GM21423 (cell line): Measurements from ENCODE around the gene MFSD6.
"Not testable (repeated sequence)": the region's sequence is repeated elsewhere in the genome, so short reads cannot be mapped to it uniquely, and the experiment has no call there.

Experiments used
- ATAC-seq: cut with Tn5 transposase; IDR thresholded peaks from one replicate; pipeline ENCODE4 v1.9.1; 2021; ENCODE audit warnings: mild to moderate bottlenecking, moderate library complexity; ENCODE audit not compliant: unreplicated experiment

MFSD6 gene

GRCh38 chr2:190407662-190408537 is at the start of gene MFSD6:
MFSD6 (plus strand) TSS chr2:190408355; CDS start chr2:190436030, 27,675 bp downstream.
- peak; percentile 56 for ATAC-seq

DNA sequence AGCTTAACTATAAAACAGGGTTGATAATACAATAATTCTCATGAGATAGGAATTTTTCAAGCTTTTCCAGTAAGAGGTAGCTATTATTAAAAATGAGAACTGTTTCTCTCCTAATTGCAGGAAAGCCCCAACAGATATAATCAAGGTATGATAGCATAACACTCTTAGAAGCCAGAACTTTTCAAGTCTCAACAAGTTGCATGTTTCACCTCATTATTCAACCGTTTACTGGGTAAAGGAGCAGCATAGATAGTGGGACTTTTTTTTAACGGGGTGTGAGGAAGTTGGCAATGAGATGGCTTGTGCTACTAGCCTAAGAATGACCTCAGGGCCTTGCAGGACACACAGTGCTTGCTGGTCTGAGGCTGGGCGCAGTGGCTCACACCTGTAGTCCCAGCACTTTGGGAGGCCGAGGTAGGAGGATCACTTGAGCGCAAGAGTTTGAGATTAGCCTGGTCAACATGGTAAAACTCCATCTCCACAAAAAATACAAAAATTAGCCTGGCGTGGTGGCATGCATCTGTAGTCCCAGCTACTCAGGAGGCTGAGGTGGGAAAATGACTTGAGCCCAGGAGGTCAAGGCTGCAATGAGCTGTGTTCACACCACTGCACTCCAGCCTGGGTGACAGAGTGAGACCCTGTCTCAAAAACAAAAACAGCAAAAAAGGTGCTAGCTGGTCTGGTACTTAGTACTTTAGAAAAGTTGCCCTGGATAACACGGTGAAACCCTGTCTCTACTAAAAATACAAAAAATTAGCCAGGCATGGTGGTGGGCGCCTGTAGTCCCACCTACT is 49.3 kb upstream of the MFSD6 start:
- not testable (repeated sequence) for ATAC-seq

GRCh38 chr2:190360561-190360960 is 47.6 kb upstream of the MFSD6 start:
- ATAC-seq: no peak

DNA sequence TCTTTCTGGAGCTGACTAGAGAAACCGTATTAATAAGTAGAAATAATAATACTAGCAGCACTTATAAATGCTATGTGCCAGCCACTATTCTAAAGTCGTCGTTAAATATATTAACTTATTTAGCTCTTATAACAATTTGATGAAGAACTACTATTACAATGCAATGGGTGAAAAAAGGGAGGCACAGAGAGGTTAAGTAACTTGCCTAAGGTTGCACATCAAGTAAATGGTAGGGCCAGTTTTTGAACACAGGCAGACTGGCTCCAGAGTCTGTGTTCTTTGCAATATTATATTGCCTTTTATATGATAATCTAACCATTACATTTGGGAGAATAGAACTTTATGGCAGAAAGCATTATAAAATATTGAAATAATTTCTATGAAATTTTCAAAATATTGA is 47.2 kb upstream of the MFSD6 start:
- no peak for ATAC-seq

- no peak for ATAC-seq
These were observed 46.6 kb upstream of the MFSD6 start for GRCh38 chr2:190361572-190361971.

DNA sequence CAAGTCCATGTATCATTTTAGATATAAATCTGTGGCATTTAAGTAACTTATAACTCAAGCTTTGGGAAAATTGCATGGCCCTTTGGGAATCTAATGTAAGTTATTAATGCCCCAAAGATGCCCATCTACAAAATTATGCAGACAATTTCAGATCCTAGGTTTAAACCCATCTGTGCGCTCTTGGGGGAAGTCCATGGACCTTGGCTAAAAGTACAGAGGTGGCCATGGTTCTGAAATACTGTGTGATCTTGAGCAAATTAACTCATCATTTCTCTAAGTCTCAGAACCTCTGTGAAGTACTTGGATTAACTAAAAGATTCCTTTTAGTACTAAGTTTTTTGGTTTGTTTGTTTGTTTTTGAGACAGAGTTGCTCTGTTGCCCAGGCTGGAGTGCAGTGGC is 45.3 kb upstream of the MFSD6 start:
- no peak for ATAC-seq

- no peak for ATAC-seq
These were observed 42.5 kb upstream of the MFSD6 start for GRCh38 chr2:190365499-190366204.

DNA sequence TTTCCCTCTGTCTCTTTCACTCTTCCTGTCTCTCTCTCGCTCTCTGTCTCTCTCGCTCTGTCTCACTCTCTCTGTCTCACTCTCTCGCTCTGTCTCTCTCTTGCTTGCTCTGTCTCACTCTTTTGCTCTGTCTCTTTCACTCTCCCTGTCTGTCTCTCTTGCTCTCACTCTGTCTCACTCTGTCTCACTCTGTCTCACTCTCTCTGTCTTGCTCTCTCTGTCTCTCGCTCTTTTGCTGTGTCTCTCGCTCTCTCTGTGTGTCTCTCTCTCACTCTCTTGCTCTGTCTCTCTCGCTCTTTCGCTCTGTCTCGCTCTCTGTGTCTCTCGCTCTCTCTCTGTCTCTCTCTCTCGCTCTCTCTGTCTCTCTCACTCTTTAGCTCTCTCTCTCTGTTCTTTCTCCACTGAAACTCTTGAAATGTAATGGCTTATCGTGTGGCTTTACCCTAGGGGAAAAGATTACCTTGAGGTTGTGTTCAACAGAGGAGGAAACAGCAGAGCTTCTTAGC is 41.9 kb upstream of the MFSD6 start:
- no peak for ATAC-seq

DNA sequence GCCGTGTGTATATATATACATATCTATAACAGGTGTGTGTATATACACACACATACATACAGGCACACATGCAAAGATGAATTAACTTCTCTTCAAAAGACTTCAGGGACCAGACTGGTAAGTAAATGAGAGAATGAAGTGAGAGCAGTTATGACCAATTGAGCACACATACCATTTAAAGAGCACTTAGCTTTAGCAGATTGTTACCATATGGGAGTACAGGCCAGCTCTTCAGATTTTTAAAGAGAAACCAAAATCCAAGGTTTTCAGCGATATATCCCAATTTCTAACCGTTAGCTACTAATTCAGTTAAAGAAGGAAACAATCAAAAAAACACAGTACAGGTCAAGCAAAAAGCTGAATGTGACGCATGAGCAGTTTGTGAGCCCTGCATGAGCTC is 41.1 kb upstream of the MFSD6 start:
- no peak for ATAC-seq

GRCh38 chr2:190369635-190370034 is 38.5 kb upstream of the MFSD6 start:
- ATAC-seq: no peak

DNA sequence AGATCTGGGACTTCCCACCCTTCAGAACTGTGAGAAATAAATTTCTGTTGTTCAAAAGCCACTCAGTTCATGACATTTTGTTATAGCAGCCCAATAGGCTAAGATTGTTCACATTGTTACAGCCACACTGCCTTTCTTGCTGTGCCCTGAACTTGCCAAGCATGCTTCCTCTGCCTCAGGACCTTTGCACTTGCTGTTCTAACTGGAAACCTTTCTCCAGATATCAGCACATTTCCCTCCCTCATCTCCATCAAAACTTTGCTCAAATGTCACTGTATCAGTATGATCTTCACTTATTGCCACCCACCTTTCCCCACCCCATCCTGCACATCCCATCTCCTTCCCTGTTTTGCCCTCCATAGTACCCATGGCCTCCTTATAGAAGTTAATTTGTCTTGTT is 32.1 kb upstream of the MFSD6 start:
- ATAC-seq: no peak

GRCh38 chr2:190376591-190377245 is 31.4 kb upstream of the MFSD6 start:
- no peak for ATAC-seq

GRCh38 chr2:190378880-190379237 is 29.3 kb upstream of the MFSD6 start:
- ATAC-seq: no peak

DNA sequence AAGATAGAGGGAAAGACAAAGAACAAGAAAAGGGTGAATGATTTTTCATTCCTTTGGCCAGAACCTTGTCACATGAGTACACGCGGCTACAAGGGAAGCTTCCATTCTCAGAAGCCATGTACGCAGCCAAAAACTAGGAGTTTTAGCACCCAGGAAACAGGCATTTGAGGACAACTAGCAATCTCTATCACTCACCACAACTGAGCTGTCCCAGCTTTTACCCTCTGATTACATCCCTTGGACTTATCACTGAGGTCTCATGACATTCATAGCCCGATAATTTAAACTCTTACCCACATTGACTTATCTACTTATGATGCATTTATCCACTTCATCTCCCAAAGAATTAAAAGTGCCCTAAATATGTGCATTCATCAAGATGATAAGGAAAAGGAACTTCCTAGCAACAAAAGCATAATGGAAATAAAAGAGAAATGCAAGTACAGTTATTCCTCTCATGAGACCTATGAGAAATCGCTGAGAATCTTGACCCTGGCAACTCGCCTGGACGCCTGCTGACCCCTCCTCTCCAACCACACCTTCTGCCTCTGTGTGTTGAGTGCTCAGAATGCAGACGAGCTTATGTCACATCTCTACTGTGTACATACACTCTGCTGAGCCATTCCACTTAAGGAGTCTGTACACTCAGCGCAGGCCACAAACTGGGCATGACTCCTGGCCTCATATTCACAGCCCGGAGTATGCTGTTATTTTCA is 28.7 kb upstream of the MFSD6 start:
- no peak for ATAC-seq

GRCh38 chr2:190380962-190381412 is 27.2 kb upstream of the MFSD6 start:
- ATAC-seq: no peak

DNA sequence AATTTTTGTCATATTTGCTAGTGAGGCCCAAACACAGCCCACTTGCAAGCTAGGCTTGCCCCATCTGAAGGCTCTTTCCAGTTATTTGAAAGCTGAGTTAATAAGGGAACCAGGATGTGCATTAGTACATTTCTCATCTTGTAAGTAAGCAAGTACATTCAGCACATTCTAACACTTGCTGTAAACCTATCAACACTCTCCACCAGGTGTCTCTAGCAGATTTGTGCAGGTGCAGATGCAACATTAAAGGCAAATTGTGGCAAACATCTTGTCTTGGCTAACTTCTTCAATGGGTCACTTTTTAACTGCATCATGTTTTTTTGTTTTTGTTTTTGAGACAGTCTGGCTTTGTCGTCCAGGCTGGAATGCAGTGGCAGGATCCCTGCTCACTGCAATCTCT is 25.3 kb upstream of the MFSD6 start:
- no peak for ATAC-seq

DNA sequence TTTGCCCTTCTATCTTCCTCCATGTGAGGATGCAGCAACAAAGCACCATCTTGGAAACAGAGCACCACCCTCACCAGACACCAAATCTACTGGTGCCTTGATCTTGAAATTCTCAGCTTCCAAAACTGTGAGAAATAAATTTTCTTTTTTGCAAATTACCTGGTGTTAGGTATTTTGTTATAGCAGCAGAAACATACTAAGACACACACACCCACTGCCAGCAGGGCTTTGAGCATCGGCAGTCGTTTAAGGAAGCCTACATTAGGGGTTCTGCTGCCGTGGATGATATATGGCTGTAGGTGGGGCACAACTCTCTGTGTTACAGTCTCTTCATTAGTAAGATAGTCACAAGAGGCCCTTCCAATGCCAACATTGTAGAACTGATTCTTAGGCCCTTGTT is 20.7 kb upstream of the MFSD6 start:
- no peak for ATAC-seq

DNA sequence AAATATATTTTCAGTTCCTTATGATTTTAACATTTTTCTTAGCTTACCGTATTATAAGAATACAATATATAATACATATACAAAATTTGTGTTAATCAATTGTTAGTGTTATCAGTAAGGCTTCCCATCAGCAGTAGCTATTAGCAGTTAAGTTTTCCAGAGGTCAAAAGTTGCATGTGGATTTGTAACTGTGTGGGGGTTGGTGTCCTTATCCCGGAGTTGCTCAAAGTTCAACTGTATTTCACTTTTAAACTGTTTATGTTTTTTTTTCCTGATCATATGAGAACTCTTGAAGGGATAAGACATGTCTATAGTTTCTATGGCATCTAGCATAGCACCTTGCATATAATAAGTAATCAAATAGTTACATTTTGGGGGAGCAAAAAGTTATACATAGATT is 11.9 kb upstream of the MFSD6 start:
- no peak for ATAC-seq

GRCh38 chr2:190402986-190403603 is 5.1 kb upstream of the MFSD6 start:
- ATAC-seq: no peak

GRCh38 chr2:190404487-190404886 is 3.7 kb upstream of the MFSD6 start:
- ATAC-seq: no peak
